Activated naive CD8-positive, alpha-beta T cell treated with anti-CD3 and anti-CD28 coated beads for 36 hours (primary cell): Measurements from ENCODE around the gene NDUFB8. TPM values are rescaled to one million over a fixed set of nuclear protein-coding genes. Genes with fewer than 3 reads are reported as not detected.

ENCODE experiments used
- DNase-seq: peaks from one replicate; pipeline ENCODE4 v3.0.0; 2021
- H3K27ac Mint-ChIP-seq: one replicate; pipeline ENCODE4 v1.8.0; 2022; ENCODE audit warnings: mild to moderate bottlenecking, moderate library complexity, mixed read lengths
- H3K27me3 Mint-ChIP-seq: one replicate; pipeline ENCODE4 v1.8.0; 2022; ENCODE audit warnings: mild to moderate bottlenecking, mixed read lengths
- H3K36me3 Mint-ChIP-seq: one replicate; pipeline ENCODE4 v1.8.0; 2021; ENCODE audit warnings: mild to moderate bottlenecking, mixed read lengths
- H3K4me1 Mint-ChIP-seq: one replicate; pipeline ENCODE4 v1.8.0; 2021; ENCODE audit warnings: mixed read lengths
- H3K4me3 Mint-ChIP-seq: one replicate; pipeline ENCODE4 v1.8.0; 2022; ENCODE audit warnings: mild to moderate bottlenecking, moderate library complexity, mixed read lengths
- H3K9me3 Mint-ChIP-seq: one replicate; pipeline ENCODE4 v1.8.0; 2022; ENCODE audit warnings: mixed read lengths
- total RNA-seq, 2 experiments: library from RNA; stranded (reverse); gene quantifications; one replicate each; pipeline ENCODE4 v1.2.3, GENCODE V29; 2021

Gene NDUFB8
- total RNA-seq, 2 experiments from 2014 or later: 311 to 324 TPM

- Mint-ChIP-seq H3K4me3 (no peak overlapping the region), H3K9me3 (no peaks in the 10 kb centered on the region), H3K4me1 (peaks cover 26% of the 10 kb centered on the region), H3K27ac (peak overlapping the region; percentile 17), H3K27me3 (no peaks in the 10 kb centered on the region), H3K36me3 (peaks cover 34% of the 10 kb centered on the region)
- no peak for DNase-seq
Observed at GRCh38 chr10:100524206-100524605, 5.5 kb downstream of the NDUFB8 start.

GRCh38 chr10:100522945-100523344 is 6.7 kb downstream of the NDUFB8 start:
- Mint-ChIP-seq H3K4me1 (peaks cover 28% of the 10 kb centered on the region), H3K27ac (no peak overlapping the region), H3K9me3 (no peaks in the 10 kb centered on the region), H3K36me3 (peaks cover 28% of the 10 kb centered on the region), H3K4me3 (no peak overlapping the region), H3K27me3 (no peaks in the 10 kb centered on the region)
- DNase-seq: no peak

DNA sequence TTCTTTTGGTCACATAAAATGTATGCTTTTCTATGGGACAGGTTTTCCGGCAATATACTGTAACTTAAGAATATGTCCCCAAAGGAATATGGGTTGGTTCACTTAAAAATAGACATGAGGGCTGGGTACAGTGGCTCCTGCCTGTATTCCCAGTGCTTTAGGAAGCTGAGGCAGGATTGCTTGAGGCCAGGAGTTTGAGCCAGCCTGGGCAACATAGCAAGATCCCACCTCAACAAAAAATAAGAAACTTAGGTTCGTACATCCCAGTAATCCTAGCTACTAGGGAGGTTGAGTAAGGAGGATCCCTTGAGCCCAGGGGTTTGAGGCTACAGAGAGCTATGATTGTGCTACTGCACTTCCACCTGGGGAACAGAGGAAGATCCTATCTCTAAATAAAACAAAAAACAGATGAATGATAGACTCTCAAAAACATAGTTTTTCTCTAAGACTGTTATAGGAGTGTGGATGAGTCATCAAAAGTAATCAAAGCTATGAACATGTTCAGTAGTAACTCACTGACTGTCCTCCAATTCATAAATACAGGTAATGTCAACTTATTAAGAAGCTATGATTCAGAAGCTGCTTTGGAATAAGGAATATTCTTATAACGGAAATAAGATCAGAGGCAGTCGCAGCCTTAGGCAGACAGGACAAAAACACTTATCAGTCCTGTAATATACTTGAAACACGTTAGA is 7.4 kb downstream of the NDUFB8 start:
- Mint-ChIP-seq H3K4me3 (no peak overlapping the region), H3K27ac (peak overlapping the region; percentile 3), H3K27me3 (no peaks in the 10 kb centered on the region), H3K4me1 (peaks cover 31% of the 10 kb centered on the region), H3K36me3 (peaks cover 28% of the 10 kb centered on the region), H3K9me3 (no peaks in the 10 kb centered on the region)
- no peak for DNase-seq

GRCh38 chr10:100520811-100521210 is 8.9 kb downstream of the NDUFB8 start:
- Mint-ChIP-seq H3K9me3 (no peaks in the 10 kb centered on the region), H3K4me1 (peaks cover 25% of the 10 kb centered on the region), H3K4me3 (no peak overlapping the region), H3K36me3 (peaks cover 20% of the 10 kb centered on the region), H3K27ac (peak overlapping the region; percentile 16), H3K27me3 (no peaks in the 10 kb centered on the region)
- DNase-seq: no peak

GRCh38 chr10:100519311-100520051 is 10.2 kb downstream of the NDUFB8 start, which contains the start of gene SEC31B:
TSS of gene SEC31B (minus strand) at chr10:100519861. CDS start at chr10:100516952, 2,909 bp downstream.
- no peak within 1 kb of the TSS for H3K4me3 Mint-ChIP-seq

GRCh38 chr10:100518761-100519241 is 10.9 kb downstream of the NDUFB8 start:
- peak; percentile 47 for DNase-seq
- Mint-ChIP-seq H3K27ac (no peak overlapping the region), H3K27me3 (no peaks in the 10 kb centered on the region), H3K4me3 (no peak overlapping the region), H3K9me3 (no peaks in the 10 kb centered on the region), H3K4me1 (peaks cover 17% of the 10 kb centered on the region), H3K36me3 (peaks cover 16% of the 10 kb centered on the region)

More at GRCh38 chr10:100519311-100520051, 10.2 kb downstream of the NDUFB8 start, which contains the start of gene SEC31B:
- peaks cover 23% of the 10 kb centered on the region for H3K4me1 Mint-ChIP-seq
- no peaks in the 10 kb centered on the region for H3K9me3 Mint-ChIP-seq
- peaks cover 14% of the 10 kb centered on the region for H3K36me3 Mint-ChIP-seq
- no peaks in the 10 kb centered on the region for H3K27me3 Mint-ChIP-seq
- no peak for DNase-seq
- H3K27ac Mint-ChIP-seq: no peak within 1 kb of the TSS

GRCh38 chr10:100516847-100517246 is 12.8 kb downstream of the NDUFB8 start:
- no peak for DNase-seq
- Mint-ChIP-seq H3K27ac (no peak overlapping the region), H3K4me1 (peaks cover 28% of the 10 kb centered on the region), H3K4me3 (no peak overlapping the region), H3K36me3 (peaks cover 26% of the 10 kb centered on the region), H3K9me3 (no peaks in the 10 kb centered on the region), H3K27me3 (no peaks in the 10 kb centered on the region)

GRCh38 chr10:100515612-100516011 is 14.1 kb downstream of the NDUFB8 start:
- no peaks in the 10 kb centered on the region for H3K9me3 Mint-ChIP-seq
- peaks cover 39% of the 10 kb centered on the region for H3K4me1 Mint-ChIP-seq
- no peak for DNase-seq
- no peaks in the 10 kb centered on the region for H3K27me3 Mint-ChIP-seq
- H3K36me3 Mint-ChIP-seq: peaks cover 29% of the 10 kb centered on the region
- H3K27ac Mint-ChIP-seq: no peak overlapping the region
- H3K4me3 Mint-ChIP-seq: no peak overlapping the region

- Mint-ChIP-seq H3K27ac (peak overlapping the region; percentile 85), H3K9me3 (no peaks in the 10 kb centered on the region), H3K4me3 (peak overlapping the region; percentile 5), H3K36me3 (peaks cover 47% of the 10 kb centered on the region), H3K27me3 (no peaks in the 10 kb centered on the region), H3K4me1 (peaks cover 67% of the 10 kb centered on the region)
- peak; percentile 75 for DNase-seq
Observed at GRCh38 chr10:100510533-100511308, 18.9 kb downstream of the NDUFB8 start.

DNA sequence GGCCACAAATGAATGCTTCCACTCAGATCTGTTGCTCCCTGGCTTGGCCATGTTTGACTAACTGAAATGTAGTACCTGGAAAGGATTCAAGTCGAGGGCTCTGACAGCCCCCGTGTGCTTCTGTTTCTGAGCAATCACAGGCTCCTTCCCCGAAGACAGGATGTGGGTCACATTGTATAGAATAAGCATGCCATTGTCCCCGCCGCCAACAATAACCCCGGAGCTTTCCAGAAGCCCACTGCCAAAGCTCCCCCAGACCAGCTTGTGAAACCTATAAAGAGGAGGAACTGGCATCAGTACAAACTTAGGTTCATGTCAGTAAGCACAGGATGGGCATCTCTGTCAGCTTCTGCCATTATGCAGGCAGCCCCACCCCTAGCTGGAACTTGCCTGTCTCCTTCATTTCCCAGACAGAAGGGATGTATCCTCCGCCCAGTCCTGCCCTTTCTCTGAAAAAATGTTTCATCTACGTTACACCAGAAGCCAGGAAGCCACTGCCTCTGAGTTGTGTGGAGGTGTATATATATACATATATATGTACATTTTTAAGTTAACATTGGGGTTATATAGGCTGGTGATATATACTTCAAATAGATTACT is 20.3 kb downstream of the NDUFB8 start:
- H3K27me3 Mint-ChIP-seq: no peaks in the 10 kb centered on the region
- peaks cover 54% of the 10 kb centered on the region for H3K36me3 Mint-ChIP-seq
- peaks cover 67% of the 10 kb centered on the region for H3K4me1 Mint-ChIP-seq
- peak overlapping the region; percentile 74 for H3K4me3 Mint-ChIP-seq
- H3K9me3 Mint-ChIP-seq: no peaks in the 10 kb centered on the region
- peak overlapping the region; percentile 98 for H3K27ac Mint-ChIP-seq
- peak; percentile 62 for DNase-seq

- H3K4me1 Mint-ChIP-seq: peaks cover 67% of the 10 kb centered on the region
- peaks cover 47% of the 10 kb centered on the region for H3K36me3 Mint-ChIP-seq
- no peaks in the 10 kb centered on the region for H3K9me3 Mint-ChIP-seq
- DNase-seq: peak; percentile 43
- H3K4me3 Mint-ChIP-seq: peak overlapping the region; percentile 74
- peak overlapping the region; percentile 98 for H3K27ac Mint-ChIP-seq
- H3K27me3 Mint-ChIP-seq: no peaks in the 10 kb centered on the region
Observed at GRCh38 chr10:100508691-100509150, 20.9 kb downstream of the NDUFB8 start.

DNA sequence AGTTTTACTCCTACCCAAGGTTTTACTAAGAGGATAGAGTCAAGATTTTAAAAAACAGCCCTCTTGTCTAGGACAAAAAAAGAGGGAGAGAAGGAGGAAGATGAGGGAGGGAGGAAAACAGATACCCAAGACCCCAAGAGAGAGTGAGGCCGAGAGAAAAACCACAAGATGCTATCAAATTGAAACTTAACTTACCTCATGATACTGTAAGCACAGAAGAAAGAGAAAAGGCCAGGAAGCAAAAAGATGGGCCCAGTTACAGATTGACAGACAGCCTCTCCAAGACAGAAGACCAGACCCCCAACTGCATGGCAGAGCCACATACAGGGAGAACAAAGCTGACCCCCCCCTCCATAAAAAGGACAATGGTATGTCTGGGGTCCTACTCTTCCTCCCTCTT is 21.4 kb downstream of the NDUFB8 start:
- no peaks in the 10 kb centered on the region for H3K27me3 Mint-ChIP-seq
- H3K4me1 Mint-ChIP-seq: peaks cover 67% of the 10 kb centered on the region
- H3K4me3 Mint-ChIP-seq: peak overlapping the region; percentile 74
- H3K9me3 Mint-ChIP-seq: no peaks in the 10 kb centered on the region
- H3K36me3 Mint-ChIP-seq: peaks cover 45% of the 10 kb centered on the region
- DNase-seq: no peak
- H3K27ac Mint-ChIP-seq: peak overlapping the region; percentile 98

DNA sequence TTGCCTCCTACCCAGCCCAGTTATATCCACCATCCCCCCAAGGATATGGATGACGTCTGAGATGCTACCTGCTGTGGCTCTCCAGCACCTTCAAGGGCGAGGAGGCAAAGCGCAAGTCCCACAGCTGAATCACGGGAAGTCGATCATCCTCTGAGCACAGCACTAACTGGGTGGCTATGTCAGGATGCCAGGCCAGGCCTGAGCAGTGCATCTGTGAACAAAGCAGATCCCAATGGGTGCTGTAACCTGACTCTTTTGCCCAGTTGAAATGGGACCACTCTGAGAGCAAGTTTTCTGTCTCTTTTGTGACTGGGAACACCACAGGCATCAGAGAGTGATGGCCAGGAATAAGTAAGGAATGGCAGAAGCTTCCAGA is 22.3 kb downstream of the NDUFB8 start:
- H3K9me3 Mint-ChIP-seq: no peaks in the 10 kb centered on the region
- peaks cover 60% of the 10 kb centered on the region for H3K4me1 Mint-ChIP-seq
- peaks cover 36% of the 10 kb centered on the region for H3K36me3 Mint-ChIP-seq
- peak overlapping the region; percentile 14 for H3K27ac Mint-ChIP-seq
- DNase-seq: no peak
- H3K27me3 Mint-ChIP-seq: no peaks in the 10 kb centered on the region
- H3K4me3 Mint-ChIP-seq: no peak overlapping the region

GRCh38 chr10:100506596-100507356 is 22.9 kb downstream of the NDUFB8 start:
- Mint-ChIP-seq H3K4me1 (peaks cover 55% of the 10 kb centered on the region), H3K9me3 (no peaks in the 10 kb centered on the region), H3K36me3 (peaks cover 36% of the 10 kb centered on the region), H3K4me3 (peak overlapping the region; percentile 2), H3K27ac (peak overlapping the region; percentile 42), H3K27me3 (no peaks in the 10 kb centered on the region)
- DNase-seq: no peak
